ENCODE data around the gene PRDX5.
A peak's percentile ranks its signal among the peaks of the same experiment; 100 is the strongest.

Gene PRDX5

DNA sequence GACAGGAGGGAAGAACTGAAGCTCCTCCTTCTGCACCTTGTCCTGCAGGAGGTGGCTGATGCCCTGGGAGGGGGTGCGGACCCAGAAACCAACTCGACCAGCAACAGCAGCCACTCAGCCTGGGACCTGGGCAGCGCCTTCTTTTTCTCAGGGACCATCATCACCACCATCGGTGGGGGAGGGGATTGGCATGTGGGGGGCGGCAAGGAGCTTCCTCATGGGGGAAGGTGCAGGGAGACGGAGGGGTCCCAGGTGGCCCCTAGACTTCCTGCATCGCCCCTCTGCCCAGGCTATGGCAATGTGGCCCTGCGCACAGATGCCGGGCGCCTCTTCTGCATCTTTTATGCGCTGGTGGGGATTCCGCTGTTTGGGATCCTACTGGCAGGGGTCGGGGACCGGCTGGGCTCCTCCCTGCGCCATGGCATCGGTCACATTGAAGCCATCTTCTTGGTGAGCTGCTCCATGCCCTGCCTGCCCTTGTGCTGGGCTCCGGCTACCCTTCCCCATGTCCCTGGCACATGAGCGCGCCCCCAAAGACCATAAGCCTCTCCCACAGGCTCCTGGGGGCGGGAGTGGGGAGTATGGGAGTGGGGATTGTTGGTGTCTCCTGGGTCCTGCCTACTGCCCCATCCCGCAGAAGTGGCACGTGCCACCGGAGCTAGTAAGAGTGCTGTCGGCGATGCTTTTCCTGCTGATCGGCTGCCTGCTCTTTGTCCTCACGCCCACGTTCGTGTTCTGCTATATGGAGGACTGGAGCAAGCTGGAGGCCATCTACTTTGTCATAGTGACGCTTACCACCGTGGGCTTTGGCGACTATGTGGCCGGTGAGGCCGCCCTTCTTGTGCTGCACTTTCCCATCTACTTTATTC, 20.9 kb upstream of the PRDX5 start:
- TF ChIP-seq, protein P1, sequence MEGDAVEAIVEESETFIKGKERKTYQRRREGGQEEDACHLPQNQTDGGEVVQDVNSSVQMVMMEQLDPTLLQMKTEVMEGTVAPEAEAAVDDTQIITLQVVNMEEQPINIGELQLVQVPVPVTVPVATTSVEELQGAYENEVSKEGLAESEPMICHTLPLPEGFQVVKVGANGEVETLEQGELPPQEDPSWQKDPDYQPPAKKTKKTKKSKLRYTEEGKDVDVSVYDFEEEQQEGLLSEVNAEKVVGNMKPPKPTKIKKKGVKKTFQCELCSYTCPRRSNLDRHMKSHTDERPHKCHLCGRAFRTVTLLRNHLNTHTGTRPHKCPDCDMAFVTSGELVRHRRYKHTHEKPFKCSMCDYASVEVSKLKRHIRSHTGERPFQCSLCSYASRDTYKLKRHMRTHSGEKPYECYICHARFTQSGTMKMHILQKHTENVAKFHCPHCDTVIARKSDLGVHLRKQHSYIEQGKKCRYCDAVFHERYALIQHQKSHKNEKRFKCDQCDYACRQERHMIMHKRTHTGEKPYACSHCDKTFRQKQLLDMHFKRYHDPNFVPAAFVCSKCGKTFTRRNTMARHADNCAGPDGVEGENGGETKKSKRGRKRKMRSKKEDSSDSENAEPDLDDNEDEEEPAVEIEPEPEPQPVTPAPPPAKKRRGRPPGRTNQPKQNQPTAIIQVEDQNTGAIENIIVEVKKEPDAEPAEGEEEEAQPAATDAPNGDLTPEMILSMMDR (IDR thresholded peaks at IDR 0.05; ENCODE audit: extremely low read depth, missing control alignments) = no peak
- no peak for DNase-seq (ENCODE audit: low spot score)

DNA sequence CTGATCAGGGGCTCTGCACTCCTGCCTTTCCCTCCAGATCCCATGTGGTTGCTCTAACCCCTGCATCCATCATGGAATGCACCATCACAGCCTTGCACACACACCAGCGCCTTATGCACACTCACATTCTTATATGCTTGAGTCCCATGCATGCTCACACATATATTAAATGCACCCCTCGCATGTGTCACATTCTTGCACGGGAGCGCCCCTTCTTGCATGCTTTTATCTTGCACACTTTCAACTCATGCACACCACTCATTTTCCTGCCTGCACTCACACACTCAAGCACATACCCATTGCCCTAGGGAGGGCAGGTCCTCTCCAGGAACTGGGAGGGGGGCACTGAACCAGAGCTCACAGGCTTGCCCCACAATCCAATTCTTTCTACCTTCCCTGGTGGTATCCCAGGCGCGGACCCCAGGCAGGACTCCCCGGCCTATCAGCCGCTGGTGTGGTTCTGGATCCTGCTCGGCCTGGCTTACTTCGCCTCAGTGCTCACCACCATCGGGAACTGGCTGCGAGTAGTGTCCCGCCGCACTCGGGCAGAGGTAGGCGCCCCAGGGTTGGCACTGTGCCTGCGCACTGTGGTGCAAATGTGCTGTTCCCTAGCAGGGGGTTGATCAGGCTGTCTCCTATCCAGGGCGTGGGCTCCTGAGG, 20.1 kb upstream of the PRDX5 start:
- no peak for DNase-seq (ENCODE audit: low spot score)
- TF ChIP-seq, protein P1 (IDR thresholded peaks at IDR 0.05; ENCODE audit: extremely low read depth, missing control alignments) = no peak

DNA sequence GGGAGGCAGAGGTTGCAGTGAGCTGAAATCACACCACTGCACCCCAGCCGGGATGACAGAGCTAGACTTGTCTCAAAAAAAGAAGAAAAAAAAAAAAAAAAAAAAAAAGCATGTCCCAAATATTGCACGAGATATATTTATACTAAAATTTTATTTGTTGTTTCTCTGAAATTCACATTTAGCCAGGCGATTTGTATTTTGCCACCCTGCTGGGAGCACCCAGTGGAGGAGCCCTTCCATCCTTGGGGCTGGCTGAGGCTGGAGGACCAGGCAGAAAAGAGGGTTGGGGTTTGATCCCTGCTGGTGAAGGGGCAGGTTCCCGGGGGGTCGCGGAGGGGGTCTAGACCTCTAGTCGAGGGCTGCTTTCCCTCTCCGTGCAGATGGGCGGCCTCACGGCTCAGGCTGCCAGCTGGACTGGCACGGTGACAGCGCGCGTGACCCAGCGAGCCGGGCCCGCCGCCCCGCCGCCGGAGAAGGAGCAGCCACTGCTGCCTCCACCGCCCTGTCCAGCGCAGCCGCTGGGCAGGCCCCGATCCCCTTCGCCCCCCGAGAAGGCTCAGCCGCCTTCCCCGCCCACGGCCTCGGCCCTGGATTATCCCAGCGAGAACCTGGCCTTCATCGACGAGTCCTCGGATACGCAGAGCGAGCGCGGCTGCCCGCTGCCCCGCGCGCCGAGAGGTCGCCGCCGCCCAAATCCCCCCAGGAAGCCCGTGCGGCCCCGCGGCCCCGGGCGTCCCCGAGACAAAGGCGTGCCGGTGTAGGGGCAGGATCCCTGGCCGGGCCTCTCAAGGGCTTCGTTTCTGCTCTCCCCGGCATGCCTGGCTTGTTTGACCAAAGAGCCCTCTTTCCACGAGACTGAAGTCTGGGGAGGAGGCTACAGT, 18.7 kb upstream of the PRDX5 start:
- peak; percentile 33 for DNase-seq (ENCODE audit: low spot score)

DNA sequence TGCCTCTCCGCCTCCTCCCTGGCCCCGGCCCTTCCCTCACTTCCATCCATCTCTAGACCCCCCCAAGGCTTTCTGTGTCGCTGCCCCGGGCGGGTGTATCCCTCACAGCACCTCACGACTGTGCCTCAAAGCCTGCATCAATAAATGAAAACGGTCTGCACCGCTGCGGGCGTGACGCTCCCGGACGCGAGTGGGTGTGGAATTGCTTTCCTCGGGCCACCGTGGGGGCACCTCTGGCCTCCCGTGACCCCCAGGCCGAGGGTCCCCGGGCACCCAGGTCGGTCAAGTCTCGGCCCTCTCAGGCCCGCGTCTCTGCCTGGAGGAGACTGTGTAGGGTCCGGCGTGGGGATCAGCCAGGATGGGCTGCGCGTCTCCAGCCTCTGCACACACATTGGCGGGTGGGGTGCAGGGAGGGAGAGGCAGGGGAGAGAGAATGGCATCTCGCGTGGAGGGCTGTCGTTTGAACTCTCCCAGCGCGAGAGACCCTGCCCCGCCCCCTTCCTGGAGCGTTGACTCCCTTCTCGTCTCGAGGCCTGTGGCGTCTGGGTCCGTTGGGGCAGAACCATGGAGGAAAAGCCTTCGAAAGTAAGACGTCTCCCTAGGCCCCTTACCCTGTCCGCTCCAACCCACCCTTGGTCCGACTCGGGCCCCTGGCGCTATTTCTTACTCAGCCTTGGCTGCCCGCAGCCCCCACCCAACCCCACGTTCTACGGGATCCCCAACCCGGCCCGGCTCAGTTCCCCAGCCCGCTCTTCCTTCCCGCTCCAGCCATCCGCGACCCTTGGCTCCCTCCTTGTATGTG, 17.9 kb upstream of the PRDX5 start, which contains the start of gene CATSPERZ:
TSS of gene CATSPERZ (plus strand) at position 512 of the 802 bp plus-strand sequence. CDS start at position 565, 53 bp downstream.
- no peak for DNase-seq (ENCODE audit: low spot score)
- TF ChIP-seq, protein P1 (IDR thresholded peaks at IDR 0.05; ENCODE audit: extremely low read depth, missing control alignments) = peak; percentile 5

More for the DNA sequence above, 18.7 kb upstream of the PRDX5 start:
- TF ChIP-seq, protein P1 (IDR thresholded peaks at IDR 0.05; ENCODE audit: extremely low read depth, missing control alignments) = no peak

DNA sequence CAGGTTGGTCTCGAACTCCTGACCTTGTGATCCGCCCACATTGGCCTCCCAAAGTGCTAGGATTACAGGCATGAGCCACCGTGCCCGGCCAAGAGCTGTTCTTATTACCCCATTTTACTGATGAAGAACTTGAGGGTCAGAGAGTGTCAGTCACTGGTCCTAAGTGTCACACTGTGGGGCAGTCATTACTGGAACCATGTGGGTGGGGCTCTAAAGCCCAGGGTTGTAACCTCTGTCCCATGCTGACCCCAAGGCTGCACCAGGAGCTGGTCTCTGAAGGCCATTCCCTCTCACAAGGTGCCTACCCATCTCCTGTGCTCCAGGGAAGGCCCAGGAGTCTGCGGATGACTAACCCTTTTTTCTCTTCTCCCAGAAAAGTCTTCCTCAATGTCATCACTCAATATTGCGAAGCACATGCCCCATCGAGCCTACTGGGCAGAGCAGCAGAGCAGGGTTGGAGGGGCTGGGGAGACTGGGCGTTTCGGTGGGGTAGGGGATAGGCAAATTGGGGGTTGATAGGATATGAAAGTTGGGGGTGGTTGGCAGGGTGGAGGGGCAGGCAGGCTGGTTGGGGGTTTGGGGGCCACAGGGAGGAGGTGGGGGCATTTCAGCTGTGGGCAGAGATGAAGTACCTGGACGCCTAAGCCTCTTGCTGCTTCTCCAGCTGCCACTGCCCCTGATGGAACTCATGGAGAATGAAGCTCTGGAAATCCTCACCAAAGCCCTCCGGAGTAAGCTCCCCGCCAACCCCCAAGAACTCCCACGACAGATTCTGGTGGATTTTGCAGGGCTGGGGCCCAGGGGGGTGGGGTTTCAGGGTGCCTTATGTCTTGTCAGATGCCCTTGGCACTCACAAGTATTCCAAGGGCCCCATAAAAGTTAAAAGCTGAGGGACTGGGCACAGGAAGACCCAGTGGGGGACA, 14.6 kb upstream of the PRDX5 start:
- TF ChIP-seq, protein P1 (IDR thresholded peaks at IDR 0.05; ENCODE audit: extremely low read depth, missing control alignments) = no peak
- no peak for DNase-seq (ENCODE audit: low spot score)

DNA sequence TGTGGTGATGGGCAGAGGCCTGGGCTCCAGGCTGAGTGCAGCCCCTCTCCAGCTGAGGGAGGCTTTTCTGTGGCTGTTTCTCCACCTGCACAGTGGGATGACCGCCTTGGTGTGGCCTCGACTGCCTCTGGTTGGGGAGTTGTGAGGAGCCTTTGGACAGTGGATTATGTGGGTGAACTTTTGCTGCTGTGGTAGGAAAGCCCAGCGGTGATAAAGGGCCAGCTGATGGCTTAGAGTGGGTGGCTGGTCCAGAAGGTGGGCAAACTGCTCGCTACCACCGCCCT, 13.9 kb upstream of the PRDX5 start:
- TF ChIP-seq, protein P1 (IDR thresholded peaks at IDR 0.05; ENCODE audit: extremely low read depth, missing control alignments) = no peak
- DNase-seq (ENCODE audit: low spot score) = no peak

Measured in GM20000 (cell line).